ENCODE measurements around the gene TAF5L.

DNA sequence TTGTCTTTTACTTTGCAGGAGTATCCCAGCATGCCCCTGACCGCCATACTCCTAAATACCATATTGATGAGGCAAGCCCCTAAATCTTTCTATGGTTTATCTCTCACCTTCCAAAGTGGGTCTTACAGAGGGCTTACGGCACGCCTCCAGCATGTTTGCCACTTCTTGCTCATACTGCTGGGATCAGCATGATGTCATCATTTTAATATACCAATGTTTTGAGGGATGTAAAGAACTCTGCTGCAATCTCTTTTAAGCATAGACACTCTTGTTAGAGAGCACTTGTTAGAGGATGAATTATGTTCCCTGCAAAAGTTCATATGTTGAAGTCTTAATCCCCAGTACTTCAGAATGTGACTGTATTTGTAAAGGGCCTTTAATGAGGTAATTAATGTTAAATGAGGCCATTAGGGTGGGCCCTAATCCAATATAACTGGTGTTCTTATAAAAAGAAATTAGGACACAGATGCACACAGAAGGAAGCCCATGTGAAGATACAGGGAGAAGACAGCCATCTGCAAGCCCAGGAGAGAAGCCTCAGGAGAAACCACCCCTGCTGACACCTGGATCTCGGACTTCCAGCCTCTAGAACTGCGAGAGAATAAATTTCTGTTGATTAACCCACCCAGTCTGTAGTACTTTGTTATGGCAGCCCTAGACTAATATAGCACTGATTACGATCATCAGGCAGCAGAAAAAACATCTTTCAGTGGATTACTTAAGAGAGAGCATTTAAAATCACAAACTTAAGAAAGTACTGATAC lies 51.1 kb downstream of the TAF5L start:
- TF ChIP-seq GATA3 (IDR thresholded peaks at IDR 0.05; ENCODE audit: low read depth, low read length) (no peak), GATA2 (IDR thresholded peaks at IDR 0.05; ENCODE audit: low read depth, low read length) (no peak)
